IMR-90 (cell line): ENCODE measurements around the gene CRYGC. TPM values are rescaled to one million over a fixed set of nuclear protein-coding genes. Genes with fewer than 3 reads are reported as not detected.

Experiments
- ATAC-seq: fragments of 200-7000 bp; cut with Tn5 transposase; 2 replicates; pipeline ENCODE4 v1.9.1; 2020; ENCODE audit warnings: low read depth, mild to moderate bottlenecking, moderate library complexity
- BruUV-seq: library from RNA; stranded (reverse); fragments of 400-500 nt; replicated peaks from 2 replicates; lab custom pipeline; 2021; lab: Mats Ljungman, UMichigan
- CTCF ChIA-PET: fragments of 300-600 bp; formaldehyde crosslinking; extraction: SDS; loops from one replicate; lab custom pipeline; 2021; ENCODE audit warnings: antibody characterized with exemption; lab: Yijun Ruan, JAX
- POLR2A ChIA-PET: fragments of 300-600 bp; sonication (Branson Sonifier 250); formaldehyde crosslinking; loops from one replicate; lab custom pipeline; 2022; ENCODE audit warnings: antibody characterized with exemption; ENCODE audit not compliant: unreplicated experiment; lab: Charles Lee
- DNase-seq: peaks from one replicate; pipeline ENCODE4 v3.0.0; 2013
- H2AFZ ChIP-seq: replicated peaks from 2 replicates; pipeline ENCODE3; 2013; ENCODE audit warnings: low read length, mild to moderate bottlenecking; ENCODE audit not compliant: poor library complexity
- H2AK5ac ChIP-seq: 2 replicates; pipeline ENCODE4 v1.6.1; 2013; ENCODE audit warnings: low read depth, low read length, inconsistent platforms
- H2AK9ac ChIP-seq: replicated peaks from 2 replicates; pipeline ENCODE3; 2013; ENCODE audit warnings: mild to moderate bottlenecking, low read depth, low read length, moderate library complexity; ENCODE audit not compliant: poor library complexity
- H2BK120ac ChIP-seq: 2 replicates; pipeline ENCODE4 v1.6.1; 2013; ENCODE audit warnings: low read depth, low read length, inconsistent platforms
- H2BK15ac ChIP-seq: 3 replicates; pipeline ENCODE4 v1.6.1; 2013; ENCODE audit warnings: low read depth, low read length, inconsistent platforms
- H2BK20ac ChIP-seq: 2 replicates; pipeline ENCODE4 v1.6.1; 2013; ENCODE audit warnings: low read depth, mild to moderate bottlenecking, inconsistent platforms, low read length, moderate library complexity
- H2BK5ac ChIP-seq: 2 replicates; pipeline ENCODE4 v1.6.1; 2013; ENCODE audit warnings: mild to moderate bottlenecking, low read depth, low read length, inconsistent platforms; ENCODE audit not compliant: poor library complexity, severe bottlenecking
- H3K14ac ChIP-seq: replicated peaks from 2 replicates; pipeline ENCODE4 v1.6.1; 2013; ENCODE audit warnings: low read depth, low read length, inconsistent platforms
- H3K18ac ChIP-seq: 2 replicates; pipeline ENCODE4 v1.6.1; 2013; ENCODE audit warnings: low read depth, low read length, control low read depth
- H3K23ac ChIP-seq: 2 replicates; pipeline ENCODE4 v1.6.1; 2013; ENCODE audit warnings: low read depth, low read length, inconsistent platforms
- H3K27ac ChIP-seq: 2 replicates; pipeline ENCODE4 v1.5.1; 2013; ENCODE audit warnings: mild to moderate bottlenecking, control low read depth, low read length; ENCODE audit not compliant: insufficient read depth
- H3K27me3 ChIP-seq: 2 replicates; pipeline ENCODE4 v1.6.1; 2013; ENCODE audit warnings: low read length; ENCODE audit not compliant: control insufficient read depth, insufficient read depth
- H3K36me3 ChIP-seq: 2 replicates; pipeline ENCODE4 v1.6.1; 2013; ENCODE audit warnings: low read length, mixed read lengths; ENCODE audit not compliant: control insufficient read depth, insufficient read depth
- H3K4ac ChIP-seq: 2 replicates; pipeline ENCODE4 v1.6.1; 2013; ENCODE audit warnings: low read depth, low read length, inconsistent platforms
- H3K4me1 ChIP-seq: 2 replicates; pipeline ENCODE4 v1.6.1; 2013; ENCODE audit warnings: low read length, mixed read lengths; ENCODE audit not compliant: control insufficient read depth, insufficient read depth
- H3K4me2 ChIP-seq: 2 replicates; pipeline ENCODE4 v1.6.1; 2013; ENCODE audit warnings: low read depth, mild to moderate bottlenecking, control low read depth, low read length, moderate library complexity
- H3K4me3 ChIP-seq: 2 replicates; pipeline ENCODE4 v1.5.1; 2013; ENCODE audit warnings: low read depth, mild to moderate bottlenecking, control low read depth, low read length, moderate library complexity; ENCODE audit not compliant: insufficient read depth
- H3K56ac ChIP-seq: 2 replicates; pipeline ENCODE4 v1.6.1; 2013; ENCODE audit warnings: low read length, inconsistent platforms; ENCODE audit not compliant: insufficient read depth; ENCODE audit errors: extremely low read depth
- H3K79me1 ChIP-seq, 2 experiments: 2 replicates each; pipeline ENCODE4 v1.6.1; 2013; ENCODE audit warnings: low read length in 2 of 2, inconsistent platforms in 1 of 2, low read depth in 1 of 2
- H3K9ac ChIP-seq: 2 replicates; pipeline ENCODE4 v1.6.1; 2013; ENCODE audit warnings: low read depth, low read length, control low read depth
- H3K9me1 ChIP-seq: 2 replicates; pipeline ENCODE4 v1.6.1; 2013; ENCODE audit warnings: low read length, inconsistent platforms; ENCODE audit not compliant: insufficient read depth
- H3K9me3 ChIP-seq: 2 replicates; pipeline ENCODE4 v1.6.1; 2013; ENCODE audit warnings: low read length; ENCODE audit not compliant: control insufficient read depth, insufficient read depth
- H4K20me1 ChIP-seq: 2 replicates; pipeline ENCODE4 v1.6.1; 2013; ENCODE audit warnings: low read length, inconsistent platforms; ENCODE audit not compliant: insufficient read depth
- H4K5ac ChIP-seq: 2 replicates; pipeline ENCODE4 v1.6.1; 2013; ENCODE audit warnings: mild to moderate bottlenecking, low read depth, low read length, control low read depth
- H4K8ac ChIP-seq, 2 experiments: 2 replicates each; pipeline ENCODE4 v1.6.1; 2013; ENCODE audit warnings: low read depth in 2 of 2, low read length in 2 of 2, control low read depth in 1 of 2, inconsistent platforms in 1 of 2
- H4K91ac ChIP-seq: 2 replicates; pipeline ENCODE4 v1.6.1; 2013; ENCODE audit warnings: low read depth, low read length, inconsistent platforms; ENCODE audit not compliant: insufficient read depth
- CEBPB ChIP-seq: IDR thresholded peaks from 2 replicates; pipeline ENCODE4 v1.6.1; 2012; ENCODE audit warnings: low read depth, low read length, improper control_type of control experiment
- CHD1 ChIP-seq: IDR thresholded peaks from 2 replicates; pipeline ENCODE4 v1.6.1; 2012; ENCODE audit warnings: low read depth, low read length, improper control_type of control experiment
- ELK1 ChIP-seq: fragments of 150-350 bp; IDR thresholded peaks from 2 replicates; pipeline ENCODE4 v1.6.1; 2016; ENCODE audit warnings: low read depth, mild to moderate bottlenecking, low read length, moderate library complexity, borderline replicate concordance
- FOS ChIP-seq: fragments of 150-350 bp; IDR thresholded peaks from 2 replicates; pipeline ENCODE4 v1.6.1; 2016; ENCODE audit warnings: low read depth, low read length
- MAZ ChIP-seq: IDR thresholded peaks from 2 replicates; pipeline ENCODE4 v1.6.1; 2012; ENCODE audit warnings: low read depth, mild to moderate bottlenecking, low read length, improper control_type of control experiment, moderate library complexity, borderline replicate concordance
- NFE2L2 ChIP-seq: fragments of 150-350 bp; IDR thresholded peaks from 2 replicates; pipeline ENCODE4 v1.6.1; 2016; ENCODE audit warnings: low read depth, mild to moderate bottlenecking, low read length
- RFX5 ChIP-seq: IDR thresholded peaks from 2 replicates; pipeline ENCODE4 v1.8.0; 2012; ENCODE audit warnings: low read depth, mild to moderate bottlenecking, low read length, moderate library complexity
- USF2 ChIP-seq: fragments of 150-350 bp; IDR thresholded peaks from 2 replicates; pipeline ENCODE4 v1.6.1; 2017; ENCODE audit warnings: mild to moderate bottlenecking, antibody characterized with exemption, low read length, low read depth
- WGBS, 2 experiments: methylation state at CpG; one replicate each; pipeline versions ENCODE4 v1.1.5 to v1.1.7; 2013; ENCODE audit warnings: missing lambda C conversion rate in 2 of 2; ENCODE audit not compliant: insufficient read length in 1 of 2; ENCODE audit errors: extremely low coverage in 2 of 2; 5-methylcytosine and 5-hydroxymethylcytosine counted together
- dilution Hi-C: fragments of 300-500 bp; cut with HindIII; formaldehyde crosslinking; loops from one replicate; pipeline ENCODE4 v1.14.3; 2018; ENCODE audit warnings: low sequenced_read_pairs; ENCODE audit not compliant: unreplicated experiment
- in situ Hi-C: fragments of 300-500 bp; cut with MboI; formaldehyde crosslinking; loops from 3 replicates; pipeline ENCODE4 v1.14.3; 2019; ENCODE audit warnings: low sequenced_read_pairs, inconsistent platforms, mixed read lengths
- intact Hi-C: fragments of 100-400 bp; cut with micrococcal nuclease; formaldehyde crosslinking; loops from 2 replicates; pipeline ENCODE4 v1.10.0; 2022
- polyA plus RNA-seq, 3 experiments: library from polyadenylated mRNA; depleted of rRNA; stranded (reverse); fragments of >200 nt; gene quantifications; 2 replicates each; pipeline ENCODE4 v1.2.3, GENCODE V29; 2012; ENCODE audit warnings: low replicate concordance in 1 of 3
- total RNA-seq: library from RNA; depleted of rRNA; stranded (reverse); fragments of >200 nt; gene quantifications from 2 replicates; pipeline ENCODE4 v1.2.3, GENCODE V29; 2012
- TF ChIP-seq, protein P1 (sequence below): conservative IDR thresholded peaks from 2 replicates; pipeline ENCODE4 v1.5.1; 2012; ENCODE audit warnings: mild to moderate bottlenecking, low read depth, low read length, improper control_type of control experiment

Gene CRYGC
- total and polyA plus RNA-seq, 2 of the 4 experiments (the other 2 are of a cell fraction): not detected

DNA sequence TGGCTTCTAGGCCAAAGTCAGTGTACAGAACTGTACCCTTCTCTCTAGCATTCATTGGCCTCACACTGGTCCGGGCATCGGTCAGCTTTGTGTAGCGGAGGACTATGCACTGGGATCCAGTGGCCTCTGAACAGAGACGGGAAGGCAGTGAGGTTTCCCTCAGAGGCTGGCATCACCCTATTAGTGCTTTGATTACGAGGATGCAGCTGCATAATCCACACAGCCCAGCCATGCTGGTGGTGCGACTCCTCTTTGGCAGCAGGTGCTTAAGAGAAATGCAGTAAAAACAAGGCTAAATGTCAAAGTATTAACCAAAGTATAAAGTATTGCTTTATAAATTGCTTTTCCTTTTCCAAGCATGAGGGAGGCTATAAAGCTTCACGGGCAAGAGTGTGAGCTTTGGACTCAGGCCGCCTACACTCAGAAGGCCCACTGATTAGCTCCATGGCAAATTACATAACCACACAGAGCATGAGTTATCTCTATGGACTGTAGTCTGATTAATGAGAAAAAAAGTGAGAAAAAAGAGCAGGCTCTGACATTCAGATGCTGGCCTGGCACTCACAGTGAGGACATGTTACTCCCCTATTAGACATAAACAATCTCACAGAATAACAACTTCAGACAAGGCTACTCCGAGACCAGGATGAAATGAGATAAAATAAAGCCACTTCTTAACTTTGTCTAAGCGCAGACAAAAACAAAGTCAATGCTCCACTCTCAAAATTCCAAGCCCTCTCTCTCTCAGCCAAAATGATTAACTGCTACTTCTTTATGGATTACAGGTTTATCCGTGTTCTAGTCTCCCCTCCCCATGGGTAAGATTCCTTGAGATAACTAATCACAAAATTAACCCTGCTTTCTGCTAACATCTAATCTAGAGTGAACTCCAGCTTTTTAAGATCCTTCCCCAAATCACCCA, 6.4 kb upstream of the CRYGC start (continued):
- no peak for TF ChIP-seq ELK1

GRCh38 chr2:208134928-208135586, 5.4 kb upstream of the CRYGC start:
- Histone ChIP-seq H4K8ac (no peak overlapping the region), H3K36me3 (no peaks in the 10 kb centered on the region), H4K91ac (no peak overlapping the region), H2BK20ac (no peak overlapping the region), H2BK5ac (no peak overlapping the region), H2AK9ac (no peak overlapping the region), H3K4me3 (no peak overlapping the region), H3K27ac (no peak overlapping the region), H3K9me1 (no peaks in the 10 kb centered on the region), H4K5ac (no peak overlapping the region), H3K18ac (no peak overlapping the region), H3K4ac (no peak overlapping the region), H3K79me1 (no peaks in the 10 kb centered on the region), H3K23ac (no peak overlapping the region), H2BK120ac (no peak overlapping the region), H2AK5ac (no peak overlapping the region), H4K20me1 (no peaks in the 10 kb centered on the region), H3K56ac (no peak overlapping the region), H2AFZ (peak overlapping the region; percentile 63), H3K4me2 (no peak overlapping the region), H3K14ac (no peak overlapping the region), H3K9ac (no peak overlapping the region), H2BK15ac (no peak overlapping the region), H3K4me1 (no peaks in the 10 kb centered on the region), H3K9me3 (no peaks in the 10 kb centered on the region), H3K27me3 (no peaks in the 10 kb centered on the region)
- no CpG with 5 or more reads among the region's 8 CpGs for WGBS, 2 experiments
- CTCF ChIA-PET: no interaction called here
- no peak for DNase-seq
- in situ Hi-C loops (no loop called here), dilution Hi-C loops (no loop called here), intact Hi-C loops (no loop called here)
- no peak for ATAC-seq
- POLR2A ChIA-PET: no interaction called here
- no TSS peak for BruUV-seq
- no peak for TF ChIP-seq RFX5
- TF ChIP-seq FOS: no peak
- no peak for TF ChIP-seq NFE2L2
- no peak for TF ChIP-seq ELK1
- TF ChIP-seq CHD1: no peak
- no peak for TF ChIP-seq CEBPB
- TF ChIP-seq, protein P1, sequence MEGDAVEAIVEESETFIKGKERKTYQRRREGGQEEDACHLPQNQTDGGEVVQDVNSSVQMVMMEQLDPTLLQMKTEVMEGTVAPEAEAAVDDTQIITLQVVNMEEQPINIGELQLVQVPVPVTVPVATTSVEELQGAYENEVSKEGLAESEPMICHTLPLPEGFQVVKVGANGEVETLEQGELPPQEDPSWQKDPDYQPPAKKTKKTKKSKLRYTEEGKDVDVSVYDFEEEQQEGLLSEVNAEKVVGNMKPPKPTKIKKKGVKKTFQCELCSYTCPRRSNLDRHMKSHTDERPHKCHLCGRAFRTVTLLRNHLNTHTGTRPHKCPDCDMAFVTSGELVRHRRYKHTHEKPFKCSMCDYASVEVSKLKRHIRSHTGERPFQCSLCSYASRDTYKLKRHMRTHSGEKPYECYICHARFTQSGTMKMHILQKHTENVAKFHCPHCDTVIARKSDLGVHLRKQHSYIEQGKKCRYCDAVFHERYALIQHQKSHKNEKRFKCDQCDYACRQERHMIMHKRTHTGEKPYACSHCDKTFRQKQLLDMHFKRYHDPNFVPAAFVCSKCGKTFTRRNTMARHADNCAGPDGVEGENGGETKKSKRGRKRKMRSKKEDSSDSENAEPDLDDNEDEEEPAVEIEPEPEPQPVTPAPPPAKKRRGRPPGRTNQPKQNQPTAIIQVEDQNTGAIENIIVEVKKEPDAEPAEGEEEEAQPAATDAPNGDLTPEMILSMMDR: no peak
- TF ChIP-seq MAZ: no peak
- no peak for TF ChIP-seq USF2
